GM21381 (cell line): ENCODE data around the gene SCTR.

Experiments
- ATAC-seq: cut with Tn5 transposase; IDR thresholded peaks from one replicate; pipeline ENCODE4 v1.9.1; 2021; ENCODE audit warnings: mild to moderate bottlenecking, moderate library complexity; ENCODE audit not compliant: unreplicated experiment

The SCTR gene

GRCh38 chr2:119431976-119432850 lies 92.1 kb downstream of the SCTR start:
- ATAC-seq, result no peak

GRCh38 chr2:119431155-119431975 lies 92.9 kb downstream of the SCTR start, which contains the start of gene TMEM37:
Gene TMEM37, plus strand, starts transcription at chr2:119431854. Its CDS starts 50 bp downstream, at chr2:119431904.
- peak; percentile 65 for ATAC-seq

- ATAC-seq, result no peak
Observed at GRCh38 chr2:119430023-119430498, 94.2 kb downstream of the SCTR start.

GRCh38 chr2:119429225-119429981 lies 94.9 kb downstream of the SCTR start:
- ATAC-seq, result no peak

- no peak for ATAC-seq
Observed at GRCh38 chr2:119428488-119429224, 95.6 kb downstream of the SCTR start.

- no peak for ATAC-seq
Observed at GRCh38 chr2:119427756-119428155, 96.5 kb downstream of the SCTR start.

- no peak for ATAC-seq
Observed at GRCh38 chr2:119426801-119427395, 97.4 kb downstream of the SCTR start.

- ATAC-seq, result no peak
Observed at GRCh38 chr2:119426396-119426675, 97.9 kb downstream of the SCTR start.

- no peak for ATAC-seq
Observed at GRCh38 chr2:119425620-119426395, 98.5 kb downstream of the SCTR start.

- no peak for ATAC-seq
Observed at GRCh38 chr2:119425119-119425405, 99.2 kb downstream of the SCTR start.

GRCh38 chr2:119424284-119425118 lies 99.8 kb downstream of the SCTR start:
- ATAC-seq, result no peak

- no peak for ATAC-seq
Observed at GRCh38 chr2:119423811-119424210, 100.5 kb downstream of the SCTR start.

GRCh38 chr2:119423108-119423444 lies 101.2 kb downstream of the SCTR start:
- no peak for ATAC-seq

GRCh38 chr2:119422360-119423107 lies 101.7 kb downstream of the SCTR start:
- no peak for ATAC-seq

GRCh38 chr2:119421741-119422140 lies 102.5 kb downstream of the SCTR start:
- no peak for ATAC-seq

GRCh38 chr2:119421304-119421703 lies 103.0 kb downstream of the SCTR start:
- no peak for ATAC-seq

GRCh38 chr2:119419803-119420508 lies 104.3 kb downstream of the SCTR start:
- ATAC-seq, result no peak
